WTC11 (cell line): ENCODE data around the gene OR2V2. TPM values are rescaled to one million over a fixed set of nuclear protein-coding genes. Genes with fewer than 3 reads are reported as not detected.
A peak's percentile ranks its signal among the peaks of the same experiment; 100 is the strongest.

Experiments
- ATAC-seq: fragments of 200-7000 bp; cut with Tn5 transposase; 2 replicates; pipeline ENCODE4 v1.10.0; 2021; ENCODE audit warnings: mild to moderate bottlenecking, moderate library complexity
- CTCF ChIA-PET: fragments of 300-600 bp; sonication (Branson Sonifier 250); formaldehyde crosslinking; loops from one replicate; lab custom pipeline; 2021; ENCODE audit warnings: antibody characterized with exemption; lab: Charles Lee
- POLR2A ChIA-PET: fragments of 350-600 bp; sonication (Branson Sonifier 250); formaldehyde crosslinking; loops from one replicate; lab custom pipeline; 2021; ENCODE audit warnings: antibody characterized with exemption; lab: Charles Lee
- DNase-seq: peaks from one replicate; pipeline ENCODE4 v3.0.0; 2021; ENCODE audit warnings: low spot score
- H3K27ac Mint-ChIP-seq: 2 replicates; pipeline ENCODE4 v1.8.0; 2021; ENCODE audit warnings: mixed read lengths
- H3K27me3 Mint-ChIP-seq: 2 replicates; pipeline ENCODE4 v1.8.0; 2021; ENCODE audit warnings: low read depth, mild to moderate bottlenecking, moderate library complexity, mixed read lengths
- H3K36me3 Mint-ChIP-seq: 2 replicates; pipeline ENCODE4 v1.8.0; 2021; ENCODE audit warnings: mixed read lengths
- H3K4me1 Mint-ChIP-seq: 2 replicates; pipeline ENCODE4 v1.8.0; 2022; ENCODE audit warnings: mixed read lengths
- H3K4me3 Mint-ChIP-seq: 2 replicates; pipeline ENCODE4 v1.8.0; 2021; ENCODE audit warnings: mild to moderate bottlenecking, moderate library complexity, mixed read lengths
- H3K9me3 Mint-ChIP-seq: 2 replicates; pipeline ENCODE4 v1.8.0; 2021; ENCODE audit warnings: mixed read lengths
- ARID4B ChIP-seq: sonication (generic); formaldehyde crosslinking; IDR thresholded peaks from 2 replicates; pipeline ENCODE4 v1.8.0; 2023; ENCODE audit warnings: missing genetic modification reagents, mild to moderate bottlenecking, borderline replicate concordance
- CTCF ChIP-seq: fragments of 200-600 bp; IDR thresholded peaks from 2 replicates; pipeline ENCODE4 v1.8.0; 2022; ENCODE audit warnings: antibody characterized with exemption
- E2F5 ChIP-seq: sonication (generic); formaldehyde crosslinking; IDR thresholded peaks from 2 replicates; pipeline ENCODE4 v1.8.1; 2022; ENCODE audit warnings: mild to moderate bottlenecking, moderate library complexity, missing genetic modification reagents
- FOXP4 ChIP-seq: sonication (generic); formaldehyde crosslinking; IDR thresholded peaks from 2 replicates; pipeline ENCODE4 v1.8.0; 2022; ENCODE audit warnings: mild to moderate bottlenecking, missing genetic modification reagents
- JUN ChIP-seq: sonication (generic); formaldehyde crosslinking; IDR thresholded peaks from 2 replicates; pipeline ENCODE4 v1.8.0; 2023; ENCODE audit warnings: mild to moderate bottlenecking, missing genetic modification reagents
- MAX ChIP-seq: sonication (generic); formaldehyde crosslinking; IDR thresholded peaks from 2 replicates; pipeline ENCODE4 v1.8.0; 2022; ENCODE audit warnings: mild to moderate bottlenecking, missing genetic modification reagents
- MXD4 ChIP-seq: fragments of 250-450 bp; sonication (Bioruptor Pico); IDR thresholded peaks from 2 replicates; pipeline ENCODE4 v1.8.0; 2021; ENCODE audit warnings: mild to moderate bottlenecking, moderate library complexity, borderline replicate concordance
- NR1H2 ChIP-seq: sonication (generic); formaldehyde crosslinking; IDR thresholded peaks from 2 replicates; pipeline ENCODE4 v1.9.0; 2021; ENCODE audit warnings: mild to moderate bottlenecking, moderate library complexity, missing genetic modification reagents
- USF2 ChIP-seq: sonication (generic); formaldehyde crosslinking; IDR thresholded peaks from 2 replicates; pipeline ENCODE4 v1.8.1; 2023; ENCODE audit warnings: mild to moderate bottlenecking, missing genetic modification reagents, moderate library complexity
- ZNF423 ChIP-seq: fragments of 250-450 bp; sonication (Bioruptor Pico); IDR thresholded peaks from 2 replicates; pipeline ENCODE4 v2.1.2; 2022; ENCODE audit warnings: mild to moderate bottlenecking, moderate library complexity
- ZNF425 ChIP-seq: fragments of 250-450 bp; sonication (Bioruptor Pico); conservative IDR thresholded peaks from 2 replicates; pipeline ENCODE4 v1.9.0; 2021; ENCODE audit warnings: mild to moderate bottlenecking
- total RNA-seq: library from RNA; stranded (reverse); gene quantifications from 3 replicates; pipeline ENCODE4 v1.2.3, GENCODE V29; 2021

The OR2V2 gene
- total RNA-seq, 1 experiment from 2014 or later = not detected

- TF ChIP-seq ZNF425 (no peak), ARID4B (no peak), ZNF423 (no peak), FOXP4 (CRISPR knock-in tag) (no peak), E2F5 (no peak)
Observed at GRCh38 chr5:181166812-181167733, 19.7 kb downstream of the OR2V2 start (continued).

- CTCF ChIA-PET = interaction anchor here (0.6 to 2.7 kb wide), 21 partner anchors 8 to 384 kb away, joined by 3 to 19 read pairs (median 4); partner anchors contain the start of genes OR2V2, TRIM41 and TRIM52
- H3K36me3 Mint-ChIP-seq = no peaks in the 10 kb centered on the region
- H3K9me3 Mint-ChIP-seq = no peaks in the 10 kb centered on the region
- TF ChIP-seq CTCF = peak; percentile 69
- TF ChIP-seq NR1H2 = no peak
- ATAC-seq (peak; percentile 22), DNase-seq (peak; percentile 90)
- H3K4me3 Mint-ChIP-seq = peak overlapping the region; percentile 84
- peaks cover 59% of the 10 kb centered on the region for H3K27me3 Mint-ChIP-seq
- no peak overlapping the region for H3K27ac Mint-ChIP-seq
- POLR2A ChIA-PET = no interaction called here
- peaks cover 28% of the 10 kb centered on the region for H3K4me1 Mint-ChIP-seq
Observed at GRCh38 chr5:181167814-181168488, 20.6 kb downstream of the OR2V2 start.

GRCh38 chr5:181168595-181169118 is 21.3 kb downstream of the OR2V2 start:
- Mint-ChIP-seq H3K4me3 (peak overlapping the region; percentile 84), H3K9me3 (no peaks in the 10 kb centered on the region), H3K36me3 (no peaks in the 10 kb centered on the region), H3K4me1 (peaks cover 27% of the 10 kb centered on the region), H3K27ac (peak overlapping the region; percentile 10; the same call in 1 of the 2 replicates), H3K27me3 (peaks cover 59% of the 10 kb centered on the region)
- CTCF ChIA-PET = interaction anchor here (0.6 to 2.7 kb wide), 23 partner anchors 8 to 384 kb away, joined by 3 to 19 read pairs (median 4); partner anchors contain the start of genes OR2V2, TRIM41 and TRIM52
- POLR2A ChIA-PET = no interaction called here
- no peak for ATAC-seq
- no peak for DNase-seq
- no peak for TF ChIP-seq USF2 (CRISPR knock-in tag)
- TF ChIP-seq MXD4 (CRISPR knock-in tag) = no peak
- TF ChIP-seq MAX (CRISPR knock-in tag) = no peak
- TF ChIP-seq ARID4B = no peak
- no peak for TF ChIP-seq JUN (CRISPR knock-in tag)
